ENCODE measurements around the gene RPS2.
"Not testable (repeated sequence)": the region's sequence is repeated elsewhere in the genome, so short reads cannot be mapped to it uniquely, and the experiment has no call there.

Gene RPS2

GRCh38 chr16:1962161-1963153 is 2.2 kb downstream of the RPS2 start:
- not testable (repeated sequence) for DNase-seq

- no peak for DNase-seq
Observed at GRCh38 chr16:1961651-1962067, 3.0 kb downstream of the RPS2 start.

DNA sequence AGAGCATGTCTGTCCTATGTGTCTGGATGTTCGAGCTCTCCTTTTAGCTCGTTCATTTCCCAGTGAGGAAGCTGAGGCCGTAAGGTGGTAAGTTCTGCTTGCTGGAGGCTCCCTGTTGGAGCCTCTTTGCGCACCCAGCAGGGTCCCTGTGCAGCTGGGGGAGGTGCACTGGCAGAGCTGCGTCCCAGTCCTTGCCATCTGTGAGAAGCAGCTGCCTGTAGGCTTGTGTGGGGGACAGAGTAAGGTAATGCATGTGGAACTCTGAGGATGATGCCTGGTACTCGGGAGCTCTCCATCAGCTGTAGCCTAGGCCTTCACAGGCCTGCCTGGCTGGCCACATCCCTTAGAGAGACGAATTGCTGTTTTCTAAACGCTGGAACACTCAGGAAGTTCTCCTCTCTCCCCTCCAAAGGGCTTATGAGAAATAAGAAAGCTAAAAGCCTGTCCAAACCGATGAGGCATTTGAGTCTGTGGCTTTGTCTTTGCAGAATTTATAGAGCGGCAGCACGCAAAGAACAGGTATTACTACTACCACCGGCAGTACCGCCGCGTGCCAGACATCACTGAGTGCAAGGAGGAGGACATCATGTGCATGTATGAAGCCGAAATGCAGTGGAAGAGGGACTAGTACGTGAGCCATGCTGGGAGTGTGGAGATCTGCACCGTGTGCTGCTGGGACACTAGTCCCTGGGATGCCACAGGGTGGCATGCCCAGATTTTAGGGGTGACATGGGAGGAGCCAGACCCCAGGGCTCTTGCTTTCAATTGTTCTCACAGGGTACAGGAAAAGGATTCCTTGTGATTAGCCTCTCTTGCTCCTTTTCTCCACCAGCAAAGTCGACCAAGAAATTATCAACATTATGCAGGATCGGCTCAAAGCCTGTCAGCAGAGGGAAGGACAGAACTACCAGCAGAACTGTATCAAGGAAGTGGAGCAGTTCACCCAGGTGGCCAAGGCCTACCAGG is 3.7 kb downstream of the RPS2 start:
- DNase-seq, result peak; percentile 41

DNA sequence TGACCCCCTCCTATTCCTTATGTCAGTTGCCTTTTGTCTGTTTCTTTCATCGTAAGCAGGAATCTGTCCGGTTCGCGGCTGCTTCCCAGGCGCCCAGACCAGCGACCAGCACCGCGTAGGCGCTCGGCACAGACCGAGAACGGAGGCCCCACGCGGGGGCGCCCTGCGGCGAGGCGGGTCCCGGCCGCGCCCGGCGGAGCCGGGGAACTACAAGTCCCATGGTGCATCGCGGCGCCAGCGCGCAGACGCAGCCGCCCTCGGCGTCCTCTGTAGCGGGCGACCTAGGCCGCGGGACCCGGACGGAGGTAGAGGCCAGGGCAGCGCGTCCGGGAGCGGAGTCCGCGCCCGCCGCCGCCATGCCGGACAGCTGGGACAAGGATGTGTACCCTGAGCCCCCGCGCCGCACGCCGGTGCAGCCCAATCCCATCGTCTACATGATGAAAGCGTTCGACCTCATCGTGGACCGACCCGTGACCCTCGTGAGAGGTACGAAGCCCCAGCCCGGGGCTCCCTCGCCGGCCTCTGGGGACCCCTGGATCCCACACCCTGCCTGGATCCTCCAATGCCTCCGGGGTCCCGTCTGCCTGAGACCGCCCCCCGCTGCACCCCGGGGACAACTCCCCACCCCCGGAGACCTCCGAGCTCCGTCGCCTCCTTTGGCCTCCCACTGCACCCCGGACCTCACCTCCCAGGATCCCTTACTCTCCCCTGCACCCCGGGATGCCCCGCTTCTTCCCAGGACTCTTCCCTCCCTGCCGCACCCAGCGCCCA is 5.2 kb downstream of the RPS2 start, which contains the start of gene NDUFB10:
NDUFB10 (plus strand) TSS at position 270 of the 771 bp plus-strand sequence; CDS start at position 357, 87 bp downstream.
- peak; percentile 96 for DNase-seq

GRCh38 chr16:1958715-1959268 is 5.8 kb downstream of the RPS2 start:
- DNase-seq, result no peak

DNA sequence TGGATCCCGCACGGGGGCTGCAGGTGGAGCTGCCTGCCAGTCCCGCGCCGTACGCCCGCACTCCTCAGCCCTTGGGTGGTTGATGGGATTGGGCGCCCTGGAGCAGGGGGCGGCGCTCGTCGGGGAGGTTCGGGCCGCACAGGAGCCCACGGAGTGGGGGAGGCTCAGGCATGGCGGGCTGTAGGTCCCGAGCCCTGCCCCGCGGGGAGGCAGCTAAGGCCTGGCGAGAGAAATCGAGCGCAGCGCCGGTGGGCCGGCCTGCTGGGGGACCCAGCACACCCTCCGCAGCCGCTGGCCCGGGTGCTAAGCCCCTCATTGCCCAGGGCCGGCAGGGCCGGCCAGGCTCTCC is 6.5 kb downstream of the RPS2 start:
- DNase-seq, result not testable (repeated sequence)

- not testable (repeated sequence) for DNase-seq
Observed at GRCh38 chr16:1957434-1958142, 7.0 kb downstream of the RPS2 start.

GRCh38 chr16:1953734-1954133 is 10.9 kb downstream of the RPS2 start:
- no peak for DNase-seq

GRCh38 chr16:1950559-1950958 is 14.1 kb downstream of the RPS2 start:
- DNase-seq, result no peak

GRCh38 chr16:1950047-1950446 is 14.6 kb downstream of the RPS2 start:
- no peak for DNase-seq

- DNase-seq, result no peak
Observed at GRCh38 chr16:1949507-1949906, 15.1 kb downstream of the RPS2 start.

GRCh38 chr16:1947369-1947670 is 17.3 kb downstream of the RPS2 start:
- no peak for DNase-seq

DNA sequence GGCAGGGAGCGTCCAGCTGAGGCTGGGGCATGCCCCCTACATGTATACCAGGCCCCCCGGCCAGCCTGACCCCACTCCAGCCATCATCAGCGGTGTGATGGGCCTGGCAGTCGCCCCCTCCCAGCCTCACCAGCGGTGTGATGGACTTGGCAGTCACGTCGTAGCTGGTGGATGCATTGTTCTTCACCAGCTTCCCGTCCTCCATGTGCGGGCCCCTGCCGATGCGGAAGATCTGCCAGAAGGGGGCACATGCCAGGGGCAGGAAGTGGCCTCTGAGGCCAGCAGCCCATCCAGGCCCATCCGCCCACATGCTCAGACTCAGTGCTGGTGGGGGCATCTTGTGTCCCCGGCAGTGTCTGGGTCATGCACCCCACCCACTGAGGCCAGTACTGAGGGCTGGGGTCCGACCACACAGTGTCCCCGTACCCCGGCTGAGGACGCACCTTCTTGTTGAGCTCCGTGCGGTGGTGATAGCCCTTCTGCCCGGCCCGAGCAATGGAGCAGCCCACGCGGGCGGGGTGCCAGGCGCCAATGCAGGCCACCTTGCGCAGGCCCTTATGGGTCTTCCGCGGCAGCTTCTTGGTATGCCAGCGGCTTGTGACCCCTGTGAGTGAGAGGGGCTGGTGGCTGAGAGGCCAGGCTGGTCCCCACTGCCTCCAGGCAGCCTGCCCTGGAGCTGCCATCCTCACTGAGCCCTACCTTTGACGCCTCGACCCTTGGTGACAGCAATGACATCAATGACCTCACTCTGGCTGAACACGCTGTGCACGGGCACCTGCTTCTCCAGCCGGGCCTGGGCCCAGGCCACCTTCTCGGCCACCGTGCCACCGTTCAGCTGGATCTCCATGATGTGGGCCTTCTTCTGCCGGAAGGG is 17.9 kb downstream of the RPS2 start:
- no peak for DNase-seq

GRCh38 chr16:1945559-1946391 is 18.9 kb downstream of the RPS2 start:
- DNase-seq, result no peak

DNA sequence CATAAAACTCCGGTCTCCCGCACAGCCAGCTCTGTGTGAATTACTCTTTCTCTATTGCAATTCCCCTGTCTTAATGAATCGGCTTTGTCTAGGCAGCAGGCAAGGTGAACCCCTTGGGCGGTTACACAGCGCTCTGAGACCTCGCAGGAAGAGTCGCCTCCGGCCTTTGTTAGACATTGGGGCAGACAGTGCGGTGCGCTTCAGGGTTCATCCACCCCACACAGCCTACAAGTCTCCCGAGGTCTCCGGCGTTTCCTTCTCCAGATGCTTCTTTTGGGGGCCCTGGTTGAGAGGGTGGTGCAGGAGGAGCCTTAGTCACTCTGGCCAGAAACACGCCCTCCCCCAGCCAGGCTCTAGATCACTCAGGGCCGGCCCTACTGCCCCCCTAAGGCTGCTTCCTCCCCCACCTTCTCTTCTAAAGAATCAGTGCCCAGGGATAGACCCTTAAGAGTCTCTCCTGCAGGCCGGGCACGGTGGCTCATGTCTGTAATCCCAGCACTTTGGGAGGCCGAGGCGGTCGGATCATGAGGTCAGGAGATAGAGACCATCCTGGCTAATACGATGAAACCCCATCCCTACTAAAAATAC is 19.9 kb downstream of the RPS2 start:
- no peak for DNase-seq

DNA sequence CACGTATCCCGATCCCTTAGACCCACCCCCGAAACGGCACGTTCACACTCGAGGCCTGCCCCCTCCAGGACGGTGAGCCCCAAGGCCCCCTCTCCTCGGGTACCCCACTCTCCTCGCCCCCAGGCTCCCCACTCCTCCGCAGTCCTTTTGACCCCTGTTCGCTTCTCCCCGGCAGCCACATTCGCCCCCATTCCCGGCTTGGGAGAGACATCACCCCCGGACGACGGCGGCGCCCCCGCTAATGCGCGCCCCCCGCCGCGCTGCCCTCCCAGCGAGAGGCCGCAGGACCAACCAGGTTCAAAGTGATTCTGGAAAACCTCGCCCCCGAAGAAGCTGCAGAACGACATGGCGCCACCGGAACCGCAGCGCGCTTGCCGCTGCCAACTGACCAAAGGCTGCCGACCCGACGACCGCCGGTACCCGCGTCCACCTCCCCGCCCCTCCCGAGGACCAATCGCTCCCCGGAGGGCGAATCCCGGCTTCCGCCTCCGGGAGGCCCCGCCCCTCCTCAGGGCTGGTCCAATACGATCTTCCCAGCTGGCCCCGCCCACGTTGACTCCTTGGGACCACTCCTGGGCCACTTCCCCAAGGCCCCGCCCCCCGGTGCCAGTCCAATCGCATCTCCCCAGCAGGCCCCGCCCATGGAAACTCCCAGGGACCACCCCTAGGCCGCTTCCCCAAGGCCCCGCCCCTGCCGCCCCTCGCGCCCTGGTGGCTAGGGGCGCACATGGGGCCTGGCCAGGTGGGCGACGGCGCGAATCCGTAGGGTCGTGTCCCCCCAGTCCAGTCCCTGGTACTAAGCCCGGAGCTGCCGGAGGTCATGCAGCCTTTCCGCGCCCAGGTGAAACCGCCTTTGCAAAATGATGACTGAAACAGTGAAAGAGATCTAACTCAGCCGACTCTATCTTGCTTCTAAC is 21.6 kb downstream of the RPS2 start, which contains the start of gene MSRB1:
MSRB1 (minus strand) TSS at position 390 of the 917 bp plus-strand sequence; CDS start at position 347, 43 bp downstream.
- DNase-seq, result peak; percentile 98

GRCh38 chr16:1942047-1942809 is 22.4 kb downstream of the RPS2 start:
- no peak for DNase-seq
